Gastrocnemius medialis (tissue), 4 donors: ENCODE data around the gene PLCB2. TPM values are rescaled to one million over a fixed set of nuclear protein-coding genes. Genes with fewer than 3 reads are reported as not detected.

Source experiments
- ATAC-seq, 2 donors: fragments of 150-250 bp; one replicate each; pipeline ENCODE4 v1.9.1; 2016
- DNase-seq, 2 donors: peaks; one replicate each; pipeline ENCODE4 v3.0.0-alpha.2; 2019
- H3K27ac ChIP-seq, 4 donors: fragments of 200-600 bp; sonication (generic); 1 replicate in 1 of 4; 2 replicates in 3 of 4; pipeline ENCODE4 v1.5.1; 2016 to 2018; ENCODE audit warnings: mild to moderate bottlenecking in 2 of 4, moderate library complexity in 1 of 4
- H3K27me3 ChIP-seq, 3 donors: fragments of 200-600 bp; sonication (generic) in 2 of 3; 1 replicate in 1 of 3; 2 replicates in 2 of 3; pipeline versions ENCODE4 v1.5.1 to v1.6.0; 2016 to 2019; ENCODE audit warnings: mild to moderate bottlenecking in 1 of 3, moderate library complexity in 1 of 3
- H3K36me3 ChIP-seq, 2 donors: fragments of 200-600 bp; sonication (generic) in 1 of 2; one replicate each; pipeline ENCODE4 v1.5.1; 2017 to 2018
- H3K4me1 ChIP-seq, 2 donors: fragments of 200-600 bp; sonication (generic) in 1 of 2; one replicate each; pipeline ENCODE4 v1.5.1; 2016 to 2017; ENCODE audit warnings: mild to moderate bottlenecking in 2 of 2
- H3K4me3 ChIP-seq, 4 donors: fragments of 200-600 bp; sonication (generic) in 3 of 4; 1 replicate in 1 of 4; 2 replicates in 3 of 4; pipeline ENCODE4 v1.5.1; 2016 to 2019; ENCODE audit warnings: mild to moderate bottlenecking in 2 of 4
- H3K9me3 ChIP-seq, 3 donors: fragments of 200-600 bp; sonication (generic) in 2 of 3; 1 replicate in 1 of 3; 2 replicates in 2 of 3; pipeline ENCODE4 v1.5.1; 2016 to 2019
- POLR2A ChIP-seq, 2 donors: fragments of 450-650 bp; IDR thresholded peaks; one replicate each; pipeline ENCODE4 v1.6.1; 2017; ENCODE audit warnings: antibody characterized with exemption in 2 of 2, mild to moderate bottlenecking in 2 of 2, moderate library complexity in 2 of 2
- in situ Hi-C, 4 donors: fragments of 200-750 bp; cut with MboI; loops; one replicate each; pipeline versions ENCODE4 v1.15.0 to v1.8.0; 2017; ENCODE audit warnings: low sequenced_read_pairs in 4 of 4
- intact Hi-C: fragments of 100-400 bp; cut with DNase I; formaldehyde crosslinking; loops from one replicate; pipeline ENCODE4 v1.15.1; 2023; ENCODE audit warnings: low total_unique reads
- total RNA-seq, 4 donors: library from RNA; depleted of rRNA; stranded (reverse); fragments of >200 nt; gene quantifications; one replicate each; pipeline versions ENCODE4 v1.1.0 to v1.2.3, GENCODE V29; 2016
- TF ChIP-seq, protein P1 (sequence below), 5 experiments: fragments of 450-650 bp in 3 of 5; fragments of 200-600 bp in 2 of 5; sonication (generic) in 2 of 5; IDR thresholded peaks in 4 of 5; conservative IDR thresholded peaks in 1 of 5; 1 replicate in 4 of 5; 2 replicates in 1 of 5; pipeline ENCODE4 v1.5.1; 2016 to 2019; ENCODE audit warnings: antibody characterized with exemption in 5 of 5, mild to moderate bottlenecking in 3 of 5, moderate library complexity in 3 of 5

The PLCB2 gene
- total RNA-seq, 4 donors from 2014 or later: 0.72 to 2.0 (median 1.4) TPM; not detected in 1

- H3K4me1 ChIP-seq: peaks cover 40 to 45% of the 10 kb centered on the region in 2 donors
These were observed 34.9 kb upstream of the PLCB2 start for GRCh38 chr15:40342416-40343320.

DNA sequence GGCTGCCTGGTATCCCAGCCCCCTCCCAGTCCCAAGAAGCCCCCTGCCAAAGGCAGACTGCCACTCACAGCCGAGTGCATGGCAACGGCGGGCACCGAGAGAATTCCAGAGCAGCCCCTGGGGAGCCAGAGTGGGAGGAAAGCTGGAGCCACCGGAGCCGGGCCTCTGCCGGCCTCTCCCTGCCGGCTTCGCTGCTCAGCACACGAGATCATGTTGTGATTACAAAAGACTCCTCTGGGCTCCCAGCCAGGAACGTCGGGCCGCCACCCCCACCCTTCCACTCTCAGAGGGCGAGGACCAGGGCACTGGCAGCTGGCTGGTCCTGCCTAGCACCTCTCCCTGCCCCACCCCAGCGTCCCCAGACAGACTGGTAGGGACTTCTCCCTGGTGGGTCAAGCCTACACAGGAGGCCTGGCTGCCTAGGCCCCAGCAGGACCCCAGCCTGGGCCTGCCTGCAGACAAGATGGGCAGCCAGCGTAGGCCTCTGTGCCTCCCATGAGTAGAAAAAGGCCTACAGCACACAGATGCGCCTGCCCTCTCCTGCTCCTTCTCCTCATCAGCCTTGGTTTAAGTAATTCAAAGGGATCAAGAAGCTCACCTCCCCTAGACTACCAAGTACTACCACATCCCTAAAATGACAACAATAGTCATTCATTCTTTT is 33.1 kb upstream of the PLCB2 start, which contains the start of gene CCDC9B:
CCDC9B (minus strand) TSS at position 200 of the 661 bp plus-strand sequence; CDS start at position 80, 120 bp downstream.
- TF ChIP-seq POLR2A (IDR thresholded peaks at IDR 0.05): peak; percentile 89 to 90
- TF ChIP-seq, protein P1, sequence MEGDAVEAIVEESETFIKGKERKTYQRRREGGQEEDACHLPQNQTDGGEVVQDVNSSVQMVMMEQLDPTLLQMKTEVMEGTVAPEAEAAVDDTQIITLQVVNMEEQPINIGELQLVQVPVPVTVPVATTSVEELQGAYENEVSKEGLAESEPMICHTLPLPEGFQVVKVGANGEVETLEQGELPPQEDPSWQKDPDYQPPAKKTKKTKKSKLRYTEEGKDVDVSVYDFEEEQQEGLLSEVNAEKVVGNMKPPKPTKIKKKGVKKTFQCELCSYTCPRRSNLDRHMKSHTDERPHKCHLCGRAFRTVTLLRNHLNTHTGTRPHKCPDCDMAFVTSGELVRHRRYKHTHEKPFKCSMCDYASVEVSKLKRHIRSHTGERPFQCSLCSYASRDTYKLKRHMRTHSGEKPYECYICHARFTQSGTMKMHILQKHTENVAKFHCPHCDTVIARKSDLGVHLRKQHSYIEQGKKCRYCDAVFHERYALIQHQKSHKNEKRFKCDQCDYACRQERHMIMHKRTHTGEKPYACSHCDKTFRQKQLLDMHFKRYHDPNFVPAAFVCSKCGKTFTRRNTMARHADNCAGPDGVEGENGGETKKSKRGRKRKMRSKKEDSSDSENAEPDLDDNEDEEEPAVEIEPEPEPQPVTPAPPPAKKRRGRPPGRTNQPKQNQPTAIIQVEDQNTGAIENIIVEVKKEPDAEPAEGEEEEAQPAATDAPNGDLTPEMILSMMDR (IDR thresholded peaks at IDR 0.05 in 4 of 5, conservative IDR thresholded peaks at IDR 0.05 in 1 of 5): no peak
- no peaks in the 10 kb centered on the region for H3K9me3 ChIP-seq
- H3K4me3 ChIP-seq: peak within 1 kb of the TSS; percentile 54 to 70 (median 68)
- peaks cover 53 to 61% of the 10 kb centered on the region in 2 donors for H3K4me1 ChIP-seq
- H3K27me3 ChIP-seq: no peaks in the 10 kb centered on the region
- in situ Hi-C loops (loop anchor here in 1 of 4 donors (10.0 kb wide), 1 partner anchor 84 kb away; no protein-coding TSS in a partner anchor), intact Hi-C loops (loop anchor here (1.0 to 5.0 kb wide), 2 partner anchors 27 to 41 kb away; partner anchors contain the start of gene KNSTRN)
- H3K27ac ChIP-seq: peak within 1 kb of the TSS; percentile 98 to 100 (median 99)
- ATAC-seq (peak; percentile 78 to 80), DNase-seq (peak; percentile 91 to 97)
- H3K36me3 ChIP-seq: peaks cover 0 to 12% of the 10 kb centered on the region in 2 donors

More at GRCh38 chr15:40342416-40343320, 34.9 kb upstream of the PLCB2 start:
- DNase-seq (no peak), ATAC-seq (no peak)
- H3K27me3 ChIP-seq: no peaks in the 10 kb centered on the region
- no peak for TF ChIP-seq POLR2A (IDR thresholded peaks at IDR 0.05)
- TF ChIP-seq, protein P1 (IDR thresholded peaks at IDR 0.05 in 4 of 5, conservative IDR thresholded peaks at IDR 0.05 in 1 of 5): no peak
- no peak overlapping the region for H3K4me3 ChIP-seq
- no peaks in the 10 kb centered on the region for H3K9me3 ChIP-seq
- no peaks in the 10 kb centered on the region for H3K36me3 ChIP-seq
- peak overlapping the region; percentile 98 to 100 (median 99) for H3K27ac ChIP-seq
- intact Hi-C loops (loop anchor here (5.0 kb wide), 1 partner anchor 40 kb away; the partner anchor contains the start of gene KNSTRN), in situ Hi-C loops (loop anchor here in 1 of 4 donors (10.0 kb wide), 1 partner anchor 82 kb away; no protein-coding TSS in a partner anchor)

DNA sequence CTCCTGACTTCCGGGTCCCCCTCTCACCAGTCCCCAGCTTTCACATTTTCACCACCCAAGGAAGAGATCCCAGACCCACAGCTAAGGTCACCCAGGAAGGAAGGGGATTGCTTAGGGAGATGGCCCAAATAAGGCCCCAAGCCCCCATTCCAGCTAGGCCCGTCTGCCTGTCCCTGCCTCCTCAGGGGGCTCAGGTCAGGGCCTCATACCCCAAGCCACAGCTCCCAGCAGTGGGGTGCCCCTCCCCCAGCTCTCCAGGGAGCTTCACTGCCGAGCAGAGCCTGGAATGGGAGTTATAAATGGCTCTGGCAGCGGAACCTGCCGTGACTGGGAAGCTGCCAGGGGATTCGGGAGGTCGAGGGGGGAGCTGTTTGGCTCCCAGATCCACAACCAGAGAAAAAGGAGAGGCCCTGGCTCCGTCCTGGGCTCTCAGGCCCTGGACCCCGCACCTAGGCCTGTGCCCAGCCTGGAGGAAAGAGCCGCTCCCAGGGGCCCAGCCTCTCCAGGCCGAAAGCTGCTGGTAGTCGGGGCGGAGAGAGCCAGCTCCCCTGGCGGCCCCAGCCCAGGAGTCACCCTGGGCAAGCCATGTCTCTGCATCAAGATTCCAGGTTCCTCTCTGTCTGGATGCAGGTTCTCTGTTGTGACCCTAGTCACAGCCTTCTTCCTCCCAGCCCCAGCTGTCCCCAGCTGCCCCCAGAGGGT is 32.5 kb upstream of the PLCB2 start:
- DNase-seq: peak; percentile 49 to 89
- TF ChIP-seq, protein P1 (IDR thresholded peaks at IDR 0.05 in 4 of 5, conservative IDR thresholded peaks at IDR 0.05 in 1 of 5): peak in 1 of 5 experiments; percentile 5
- no peak for TF ChIP-seq POLR2A (IDR thresholded peaks at IDR 0.05)
- intact Hi-C loops: loop anchor here (1.0 to 5.0 kb wide), 2 partner anchors 28 to 42 kb away; partner anchors contain the start of gene KNSTRN

GRCh38 chr15:40339621-40339945 is 31.8 kb upstream of the PLCB2 start:
- in situ Hi-C loops (no loop called here), intact Hi-C loops (loop anchor here (1.0 kb wide), 1 partner anchor 16 kb away; the partner anchor contains the start of gene INAFM2)
- no peaks in the 10 kb centered on the region for H3K9me3 ChIP-seq
- TF ChIP-seq, protein P1 (IDR thresholded peaks at IDR 0.05 in 4 of 5, conservative IDR thresholded peaks at IDR 0.05 in 1 of 5): peak in 2 of 5 experiments; percentile 21 to 33
- no peak for TF ChIP-seq POLR2A (IDR thresholded peaks at IDR 0.05)
- H3K36me3 ChIP-seq: peaks cover 0 to 18% of the 10 kb centered on the region in 2 donors
- H3K27me3 ChIP-seq: no peaks in the 10 kb centered on the region
- ATAC-seq (no peak), DNase-seq (no peak)
- peaks cover 63 to 74% of the 10 kb centered on the region in 2 donors for H3K4me1 ChIP-seq
- peak overlapping the region; percentile 54 to 70 (median 68) for H3K4me3 ChIP-seq
- peak overlapping the region; percentile 98 to 100 (median 99) for H3K27ac ChIP-seq

More for the DNA sequence above, 32.5 kb upstream of the PLCB2 start:
- Histone ChIP-seq H3K4me3 (peak overlapping the region; percentile 54 to 70 (median 68)), H3K9me3 (no peaks in the 10 kb centered on the region), H3K4me1 (peaks cover 58 to 68% of the 10 kb centered on the region in 2 donors), H3K36me3 (peaks cover 0 to 18% of the 10 kb centered on the region in 2 donors), H3K27me3 (no peaks in the 10 kb centered on the region), H3K27ac (peak overlapping the region; percentile 98 to 100 (median 99))
- in situ Hi-C loops: loop anchor here in 1 of 4 donors (10.0 kb wide), 1 partner anchor 85 kb away; no protein-coding TSS in a partner anchor
- ATAC-seq: peak; percentile 69 to 76
